GM21737 (cell line): ENCODE data around the gene KATNB1.

Experiments
- ATAC-seq: cut with Tn5 transposase; IDR thresholded peaks from one replicate; pipeline ENCODE4 v1.9.1; 2021; ENCODE audit warnings: mild to moderate bottlenecking, moderate library complexity; ENCODE audit not compliant: unreplicated experiment

The KATNB1 gene, protein sequence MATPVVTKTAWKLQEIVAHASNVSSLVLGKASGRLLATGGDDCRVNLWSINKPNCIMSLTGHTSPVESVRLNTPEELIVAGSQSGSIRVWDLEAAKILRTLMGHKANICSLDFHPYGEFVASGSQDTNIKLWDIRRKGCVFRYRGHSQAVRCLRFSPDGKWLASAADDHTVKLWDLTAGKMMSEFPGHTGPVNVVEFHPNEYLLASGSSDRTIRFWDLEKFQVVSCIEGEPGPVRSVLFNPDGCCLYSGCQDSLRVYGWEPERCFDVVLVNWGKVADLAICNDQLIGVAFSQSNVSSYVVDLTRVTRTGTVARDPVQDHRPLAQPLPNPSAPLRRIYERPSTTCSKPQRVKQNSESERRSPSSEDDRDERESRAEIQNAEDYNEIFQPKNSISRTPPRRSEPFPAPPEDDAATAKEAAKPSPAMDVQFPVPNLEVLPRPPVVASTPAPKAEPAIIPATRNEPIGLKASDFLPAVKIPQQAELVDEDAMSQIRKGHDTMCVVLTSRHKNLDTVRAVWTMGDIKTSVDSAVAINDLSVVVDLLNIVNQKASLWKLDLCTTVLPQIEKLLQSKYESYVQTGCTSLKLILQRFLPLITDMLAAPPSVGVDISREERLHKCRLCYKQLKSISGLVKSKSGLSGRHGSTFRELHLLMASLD

DNA sequence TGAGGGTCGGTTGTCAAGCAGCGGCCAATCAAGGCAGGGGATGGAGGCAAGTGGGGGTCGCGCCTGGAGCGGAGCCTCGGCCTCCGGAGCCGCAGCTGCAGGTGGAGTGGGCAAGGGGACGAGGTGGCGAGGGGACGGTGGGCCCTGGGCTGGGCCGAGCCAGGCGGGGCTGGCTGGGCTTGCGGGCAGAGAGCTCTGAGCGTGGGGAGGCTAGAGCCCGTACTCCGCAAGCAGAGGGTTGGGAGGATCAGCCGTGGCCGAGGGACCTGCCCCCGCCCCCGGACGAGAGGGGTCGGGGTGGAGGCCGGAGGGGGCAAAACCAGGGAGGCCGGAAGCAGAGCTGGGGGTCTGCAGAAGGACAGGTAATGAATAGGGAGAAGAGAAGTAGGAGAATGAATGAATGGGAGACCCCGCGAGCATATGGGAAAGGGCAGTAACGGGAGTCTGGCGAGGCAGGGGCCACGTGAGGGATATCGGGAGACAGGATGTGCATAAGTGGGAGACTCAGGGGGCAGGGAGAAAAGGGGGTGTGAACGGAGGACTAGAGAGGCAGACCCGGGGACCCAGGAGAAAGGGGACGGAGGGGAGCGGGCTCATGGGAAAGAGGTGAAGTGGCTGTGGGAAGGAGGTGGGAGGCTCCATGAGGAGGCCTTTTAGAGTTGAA lies at the start of gene KATNB1:
Gene KATNB1, plus strand, starts transcription at position 16 of the 664 bp plus-strand sequence. CDS start 1,474 bp downstream, outside the sequence.
- peak; percentile 19 for ATAC-seq

DNA sequence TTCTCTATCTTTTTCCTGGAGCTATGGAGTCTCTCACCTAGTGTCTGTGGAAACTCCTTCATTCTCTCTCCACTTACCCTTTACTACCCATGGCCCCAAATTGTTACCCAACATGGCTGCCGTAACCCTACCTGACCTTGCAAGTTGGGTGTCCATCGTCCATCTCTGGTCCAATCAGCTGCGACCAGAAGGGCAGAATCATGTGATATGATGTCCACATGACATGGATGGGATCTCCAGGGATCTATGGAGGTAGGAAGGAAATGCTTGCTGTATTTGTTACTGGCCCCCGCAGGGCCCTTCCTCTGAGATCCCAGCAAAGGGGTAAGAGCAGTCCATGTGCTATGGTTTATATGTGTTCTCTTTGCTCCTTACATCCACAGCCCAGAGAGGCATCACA lies 49.0 kb upstream of the KATNB1 start:
- no peak for ATAC-seq

DNA sequence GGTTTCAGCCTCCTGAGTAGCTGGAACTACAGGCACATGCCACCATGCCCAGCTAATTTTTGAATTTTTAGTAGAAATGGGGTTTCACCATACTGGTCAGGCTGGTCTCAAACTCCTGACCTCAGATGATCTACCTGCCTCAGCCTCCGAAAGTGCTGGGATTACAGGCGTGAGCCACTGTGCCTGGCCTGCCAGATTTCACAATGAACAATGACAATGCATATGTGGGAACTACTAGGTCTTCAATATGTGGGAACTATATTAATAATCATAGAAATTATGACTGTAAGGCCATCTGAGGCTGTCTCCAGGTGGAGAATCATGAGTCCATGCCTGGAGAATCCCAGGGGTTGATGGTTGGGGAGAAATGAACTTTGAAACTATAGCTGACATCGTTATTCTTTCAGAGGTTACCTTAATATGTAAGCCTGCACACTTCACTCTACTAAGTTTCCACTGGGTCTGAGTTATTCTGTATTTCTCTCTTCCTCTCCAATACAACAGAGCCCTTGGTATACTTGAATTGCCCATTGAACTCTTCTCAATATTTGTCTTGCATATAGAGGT lies 48.1 kb upstream of the KATNB1 start:
- ATAC-seq: no peak

DNA sequence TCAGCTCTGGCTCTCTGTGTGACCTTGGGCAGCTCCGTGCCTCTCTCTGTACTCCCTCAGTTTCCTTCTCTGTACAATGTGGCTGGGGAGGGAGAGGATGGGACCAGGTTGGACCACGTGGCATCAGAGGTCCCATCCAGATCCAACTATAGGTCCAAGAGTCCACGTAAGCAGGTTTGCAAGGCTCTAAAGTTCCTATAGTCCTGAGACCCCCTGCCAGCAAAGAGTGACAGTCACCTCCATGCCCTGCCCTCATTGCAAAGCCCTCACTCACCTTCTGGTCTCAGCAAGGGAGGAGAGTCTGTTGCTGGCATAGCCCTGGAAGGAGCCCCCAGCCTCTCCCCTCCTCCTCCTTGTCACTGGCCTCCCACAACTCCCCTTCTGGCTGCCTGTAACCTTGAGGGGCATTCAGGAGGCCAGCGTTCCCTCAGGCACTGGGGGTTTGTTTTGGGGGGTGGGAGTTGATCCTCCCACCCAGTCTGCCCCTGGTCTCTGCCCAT lies 47.0 kb upstream of the KATNB1 start:
- no peak for ATAC-seq

DNA sequence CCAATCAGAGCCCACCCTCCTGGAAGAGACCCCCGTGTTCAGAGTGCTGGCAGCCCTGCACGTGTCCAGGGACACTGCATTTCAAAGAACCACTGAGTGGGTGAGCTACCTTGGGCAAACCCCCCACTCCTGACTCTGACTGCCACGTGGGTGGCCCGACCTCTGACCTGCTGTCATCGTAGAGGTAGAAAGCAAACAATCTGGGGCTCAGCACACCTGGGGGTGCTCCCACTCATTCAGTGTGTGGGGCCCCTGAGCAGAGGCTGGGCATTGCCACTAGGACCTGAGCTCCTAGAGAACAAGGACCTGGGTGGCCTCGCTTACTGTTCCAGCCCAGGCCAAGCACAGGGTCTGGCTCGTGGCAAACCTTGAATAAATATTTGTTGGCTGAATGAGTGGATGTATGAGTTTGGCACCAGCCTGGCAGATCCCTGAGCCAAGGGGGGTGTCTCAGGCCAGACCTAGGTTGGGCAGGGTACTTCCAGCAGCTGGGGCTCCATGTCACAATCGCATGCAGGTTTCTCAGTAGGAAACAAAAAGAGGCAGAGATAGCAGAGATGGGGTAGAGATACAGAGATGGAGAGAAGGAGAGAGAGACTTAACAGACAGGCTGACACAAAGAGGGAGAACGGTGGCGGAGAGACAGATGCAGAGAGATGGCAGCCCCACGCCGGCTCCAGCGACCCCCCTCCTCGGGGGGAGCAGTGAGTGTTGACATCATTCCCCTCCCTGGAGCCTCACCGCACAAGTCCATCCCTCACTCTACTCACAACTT lies 46.4 kb upstream of the KATNB1 start:
- no peak for ATAC-seq

DNA sequence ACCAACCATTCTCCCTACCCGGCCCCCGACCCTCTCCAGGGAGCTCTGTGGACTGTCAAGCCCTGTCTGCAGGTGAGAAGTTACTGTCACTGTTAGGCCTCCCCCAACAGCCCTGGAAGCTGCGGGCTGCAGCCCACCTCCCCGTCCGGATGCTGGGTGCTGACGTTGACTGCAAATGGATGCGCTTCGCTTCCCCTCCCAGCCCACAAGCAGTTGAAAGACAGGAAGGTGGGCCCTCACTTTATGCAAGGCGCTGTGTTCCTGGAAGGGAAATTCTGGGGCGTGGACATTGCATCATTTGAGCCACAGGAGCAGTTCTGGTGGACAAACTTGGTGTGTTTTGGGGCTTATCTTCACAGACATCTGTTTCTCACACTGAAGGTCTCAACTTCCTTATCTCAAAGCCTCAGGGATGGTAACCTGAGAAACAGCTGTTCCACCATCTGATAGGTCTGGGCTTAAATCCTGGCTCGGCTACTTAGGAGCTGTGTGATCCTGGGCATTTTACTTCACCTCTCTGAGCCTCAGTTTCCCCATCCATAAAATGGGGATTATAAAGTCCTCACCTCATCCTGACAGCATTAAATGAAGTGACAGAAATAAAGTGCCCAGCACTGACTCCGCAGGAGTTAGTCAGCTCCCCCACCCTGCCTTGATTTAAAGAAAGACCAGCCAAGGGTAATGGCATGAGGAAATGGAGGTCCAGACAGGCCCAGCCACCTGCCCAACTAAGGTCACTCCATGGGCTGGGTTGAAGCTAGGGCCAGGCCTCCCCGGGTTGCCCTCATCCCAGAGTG lies 45.6 kb upstream of the KATNB1 start:
- ATAC-seq: peak; percentile 83

DNA sequence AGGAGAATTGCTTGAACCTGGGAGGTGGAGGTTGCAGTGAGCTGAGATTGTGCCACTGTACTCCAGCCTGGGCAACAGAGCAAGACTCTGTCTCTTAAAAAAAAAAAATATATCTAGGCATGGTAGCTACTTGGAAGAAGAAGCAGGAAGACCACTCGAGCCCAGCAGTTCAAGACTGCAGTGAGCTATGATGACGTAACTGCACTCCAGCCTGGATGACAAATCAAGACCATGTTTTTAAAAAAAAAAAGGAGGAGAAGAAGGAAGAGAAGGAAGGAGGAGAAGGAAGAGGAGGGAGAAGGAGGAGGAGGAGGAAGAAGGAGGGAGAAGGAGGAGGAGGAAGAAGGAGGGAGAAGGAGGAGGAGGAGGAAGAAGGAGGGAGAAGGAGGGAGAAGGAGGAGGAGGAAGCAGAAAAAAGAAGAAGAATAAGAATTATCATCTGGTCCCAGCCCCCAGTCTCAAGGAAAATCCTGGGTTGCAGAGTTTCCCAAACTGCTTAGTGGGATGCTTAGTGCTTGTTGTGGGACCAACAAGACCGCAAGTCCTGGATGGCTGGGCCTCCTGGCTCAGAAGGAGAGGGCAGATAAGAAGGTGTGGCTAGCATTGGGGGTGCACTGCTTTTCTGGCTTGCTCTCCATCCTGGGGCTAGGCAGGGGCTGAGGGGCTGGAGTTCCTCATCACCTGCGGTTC lies 44.6 kb upstream of the KATNB1 start:
- ATAC-seq: no peak

DNA sequence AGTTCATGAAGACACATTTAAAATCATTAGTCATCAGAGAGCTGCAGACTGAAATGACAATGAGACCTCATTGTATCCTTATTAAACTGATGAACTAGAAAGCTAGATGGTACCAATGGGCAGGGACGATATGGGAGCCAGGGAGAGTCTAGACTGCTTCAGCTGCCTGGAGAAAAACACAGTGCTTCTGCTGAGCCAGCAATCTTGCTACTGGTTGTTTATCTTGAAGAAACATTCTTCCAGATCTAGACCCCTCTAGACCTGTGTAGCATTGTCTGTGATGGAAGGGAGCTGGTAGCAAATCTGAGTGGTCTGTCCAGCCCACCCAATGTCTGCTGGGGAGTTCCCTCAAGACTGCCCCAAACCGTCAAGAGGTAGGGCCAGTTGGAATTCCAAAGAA lies 42.9 kb upstream of the KATNB1 start:
- ATAC-seq: no peak

DNA sequence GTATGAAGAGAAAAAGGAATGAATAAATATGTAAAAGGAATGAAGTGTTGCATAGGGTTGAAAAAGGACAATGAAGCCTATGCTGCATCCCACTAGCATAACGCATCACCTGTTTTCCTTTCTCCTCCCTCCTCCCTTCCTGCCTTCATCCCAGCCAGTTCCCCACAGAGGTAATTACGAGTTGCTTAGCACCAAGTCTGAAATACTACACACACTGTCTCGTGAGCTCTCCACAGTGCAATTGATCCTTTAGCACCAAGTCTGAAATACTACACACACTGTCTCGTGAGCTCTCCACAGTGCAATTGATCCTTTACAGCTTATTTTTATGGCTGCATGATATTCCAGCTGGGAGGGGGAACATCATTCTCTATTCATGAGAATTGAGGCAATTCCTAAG lies 42.0 kb upstream of the KATNB1 start:
- no peak for ATAC-seq

DNA sequence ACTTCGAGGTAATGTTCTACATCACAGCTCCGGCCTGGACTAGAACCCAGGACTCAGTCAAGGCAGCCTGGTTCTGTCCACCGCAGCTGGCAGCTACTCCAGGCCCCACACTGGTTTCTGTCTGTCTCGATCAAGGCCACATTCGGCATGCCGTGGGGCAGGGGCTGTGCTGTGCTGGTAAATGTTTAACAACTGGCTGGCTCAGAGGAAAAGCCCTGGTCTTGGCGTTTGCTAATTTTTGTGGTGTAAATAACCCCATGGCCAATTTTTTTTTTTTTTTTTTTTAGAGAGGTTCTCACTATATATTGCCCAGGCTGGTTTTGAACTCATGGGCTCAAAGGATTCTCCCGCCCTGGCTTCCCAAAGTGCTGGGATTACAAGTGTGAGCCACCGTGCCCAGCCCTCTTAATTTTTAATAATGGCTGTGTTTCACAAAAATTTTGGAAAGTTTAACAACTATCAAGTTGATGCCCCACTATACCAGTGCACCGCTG lies 41.3 kb upstream of the KATNB1 start:
- ATAC-seq: no peak

DNA sequence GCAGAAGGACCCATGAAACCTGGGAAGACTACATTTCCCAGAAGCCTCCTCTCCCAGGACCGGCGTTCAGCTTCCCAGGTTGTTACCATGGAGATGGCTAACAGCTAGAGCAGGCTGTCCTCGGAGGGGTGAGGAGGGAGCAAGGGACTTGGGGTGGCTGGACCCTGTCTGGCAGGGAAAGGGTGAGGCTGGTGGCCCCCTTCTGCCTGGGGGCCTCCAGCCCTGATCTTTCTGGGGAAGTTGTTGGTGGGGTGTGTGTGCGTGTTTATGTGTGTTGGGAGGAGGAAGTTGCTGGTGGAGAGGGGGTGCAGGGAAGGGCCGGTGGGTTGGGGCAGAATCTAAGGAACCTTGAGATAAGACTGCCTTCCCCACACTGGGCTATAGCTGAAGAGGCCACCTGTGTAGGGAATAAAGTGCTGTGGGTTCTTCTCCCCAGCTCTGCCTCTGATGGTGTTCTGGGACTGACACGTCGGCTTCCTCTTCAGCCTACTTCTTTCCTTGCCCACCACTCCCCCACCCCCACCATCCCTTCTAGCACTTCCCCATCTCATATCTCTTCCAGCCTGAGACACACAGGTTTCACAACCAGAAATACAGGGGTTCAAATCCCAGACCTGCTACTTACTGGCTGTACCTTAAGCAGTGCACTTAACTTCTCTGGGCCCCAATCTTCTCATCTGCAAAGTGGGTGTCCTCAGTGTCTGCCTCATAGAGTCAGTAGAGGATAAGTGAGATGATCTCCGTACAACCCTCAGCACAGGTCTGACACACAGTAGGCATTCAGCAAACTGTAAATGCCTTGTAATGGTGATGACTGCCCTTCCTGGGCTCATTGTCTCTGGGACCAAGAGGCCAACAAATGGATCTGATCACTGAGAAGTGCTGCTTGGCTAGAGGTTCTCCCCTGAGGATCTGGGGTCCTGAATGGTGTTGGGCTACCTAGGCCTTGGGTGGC lies 40.6 kb upstream of the KATNB1 start, which contains the start of gene DRC7:
Gene DRC7, plus strand, starts transcription at position 82 of the 955 bp plus-strand sequence. CDS start 3,144 bp downstream, outside the sequence.
- ATAC-seq: no peak

DNA sequence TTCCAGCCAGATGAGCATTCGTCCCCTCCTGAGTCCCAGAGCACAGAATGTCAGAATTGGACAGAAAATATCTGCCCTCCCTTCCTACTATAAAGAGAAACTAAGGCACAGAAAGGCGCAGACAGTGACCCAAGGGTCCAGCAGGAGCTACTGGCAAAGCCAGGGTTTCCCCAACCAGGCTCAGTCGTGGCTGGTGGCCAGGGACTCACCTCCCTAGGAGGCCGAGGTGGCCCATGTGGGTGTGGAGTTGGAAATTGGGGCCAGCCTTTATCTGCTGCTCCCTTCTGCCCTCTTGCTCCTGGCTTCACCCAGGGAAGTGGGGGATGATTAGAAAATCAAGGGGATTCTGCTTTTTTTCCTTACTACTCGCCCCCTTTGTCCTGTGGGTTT lies 39.9 kb upstream of the KATNB1 start:
- no peak for ATAC-seq

DNA sequence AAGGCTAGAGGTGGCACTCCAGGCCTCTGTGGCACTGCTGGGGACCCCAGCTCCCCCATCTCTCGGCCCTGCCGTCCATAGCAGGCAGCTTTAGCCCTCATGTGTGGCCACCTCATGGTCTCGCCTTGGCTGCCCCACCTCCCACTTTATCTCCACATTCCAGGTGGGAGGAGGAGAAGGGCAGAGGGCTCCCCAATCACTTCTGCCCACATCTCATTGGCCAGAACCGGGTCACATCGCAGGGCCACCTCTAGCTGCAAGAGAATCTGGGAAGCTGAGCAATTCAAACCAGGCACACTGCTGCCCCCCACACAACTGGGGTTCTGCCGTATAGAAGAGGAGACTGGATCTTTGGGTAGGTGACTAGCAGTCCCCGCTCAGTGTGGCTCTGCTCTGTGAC lies 39.3 kb upstream of the KATNB1 start:
- ATAC-seq: no peak

DNA sequence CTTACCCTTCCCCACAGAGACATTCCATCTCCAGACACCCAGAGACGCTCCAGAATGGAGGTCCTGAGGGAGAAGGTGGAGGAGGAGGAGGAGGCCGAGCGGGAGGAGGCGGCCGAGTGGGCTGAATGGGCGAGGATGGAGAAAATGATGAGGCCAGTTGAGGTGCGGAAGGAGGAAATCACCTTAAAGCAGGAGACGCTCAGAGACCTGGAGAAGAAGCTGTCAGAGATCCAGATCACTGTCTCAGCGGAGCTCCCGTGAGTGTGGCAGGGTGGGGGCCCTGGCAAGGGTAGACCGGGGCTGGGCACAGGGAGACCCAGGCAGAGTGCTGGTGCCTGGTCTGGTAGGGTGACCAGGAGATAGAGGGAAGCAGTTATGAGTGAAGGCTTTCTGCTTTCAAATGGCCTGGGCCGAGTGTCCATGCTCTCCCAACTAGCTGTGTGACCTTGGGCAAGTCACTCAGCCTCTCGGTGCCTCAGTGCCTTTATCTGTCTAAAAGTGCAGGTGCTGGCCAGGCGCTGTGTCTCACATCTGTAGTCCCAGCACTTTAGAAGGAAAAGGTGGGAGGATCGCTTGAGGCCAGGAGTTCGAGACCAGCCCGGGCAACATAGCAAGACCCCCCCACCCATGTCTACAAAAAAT lies 37.6 kb upstream of the KATNB1 start:
- no peak for ATAC-seq

DNA sequence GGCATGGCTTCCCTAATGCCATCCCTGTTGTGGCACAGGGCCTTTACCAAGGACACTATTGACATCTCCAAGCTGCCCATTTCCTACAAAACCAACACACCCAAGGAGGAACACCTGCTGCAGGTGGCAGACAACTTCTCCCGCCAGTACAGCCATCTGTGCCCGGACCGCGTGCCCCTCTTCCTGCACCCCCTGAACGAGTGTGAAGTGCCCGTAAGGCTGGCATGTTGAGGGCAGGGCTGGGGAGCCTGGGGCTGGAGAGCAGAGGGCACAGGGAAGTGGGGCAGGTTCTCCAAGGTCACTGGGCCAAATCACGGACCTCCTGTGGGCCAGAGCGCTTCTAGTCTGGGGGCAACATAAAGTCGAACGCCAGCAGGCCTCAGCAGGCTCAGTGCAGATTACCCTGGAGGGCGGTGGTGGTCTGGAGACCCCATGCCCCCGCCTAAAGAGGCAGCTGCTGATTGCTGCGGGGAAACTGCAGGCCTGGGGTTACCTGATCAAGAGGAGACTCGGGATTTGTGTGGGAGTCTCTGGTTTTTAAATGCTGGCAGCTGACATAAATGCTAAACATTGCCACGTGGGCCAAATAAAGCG lies 36.7 kb upstream of the KATNB1 start:
- ATAC-seq: no peak

DNA sequence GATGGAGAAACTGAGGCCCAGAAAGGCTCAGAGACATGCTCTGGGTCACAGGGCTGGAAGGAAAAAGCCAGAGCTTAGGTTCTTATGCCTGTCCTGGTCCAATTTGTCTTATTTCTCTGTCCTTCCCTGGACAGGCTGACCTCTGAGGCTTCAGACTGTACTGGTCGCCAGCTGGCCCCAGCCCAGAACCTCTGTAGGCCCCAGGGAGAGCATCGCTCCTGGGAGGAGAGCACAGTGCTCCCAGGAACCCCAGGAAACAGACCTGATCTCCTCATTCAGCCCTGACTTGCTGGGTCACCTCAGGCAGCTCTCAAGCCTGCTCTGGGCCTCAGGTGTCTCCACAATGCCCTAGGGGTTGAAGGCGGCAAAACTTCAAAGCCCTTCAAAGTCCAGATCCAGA lies 36.1 kb upstream of the KATNB1 start:
- ATAC-seq: no peak

DNA sequence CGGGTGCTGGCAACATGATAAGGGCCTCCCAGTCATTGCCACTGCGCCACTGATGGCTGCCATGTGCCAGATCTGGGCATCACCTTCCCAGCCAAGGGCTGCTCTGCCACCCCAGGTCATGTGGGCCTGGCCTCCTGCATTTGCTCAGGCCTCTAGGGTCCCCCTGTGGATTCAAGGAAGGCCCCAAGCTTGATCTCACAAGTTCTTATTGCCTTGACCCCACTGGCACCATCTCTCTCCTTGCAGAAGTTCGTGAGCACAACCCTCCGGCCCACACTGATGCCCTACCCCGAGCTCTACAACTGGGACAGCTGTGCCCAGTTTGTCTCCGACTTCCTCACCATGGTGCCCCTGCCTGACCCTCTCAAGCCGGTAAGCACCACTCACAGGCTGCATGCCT lies 35.7 kb upstream of the KATNB1 start:
- no peak for ATAC-seq
